Nephron (organoid): ENCODE measurements around the gene OPTN.

ENCODE experiments used
- H3K27ac Mint-ChIP-seq, 3 experiments: 2 replicates each; pipeline ENCODE4 v1.8.0; 2020; ENCODE audit warnings: mixed read lengths in 3 of 3, mild to moderate bottlenecking in 2 of 3, moderate library complexity in 1 of 3
- H3K27me3 Mint-ChIP-seq: 2 replicates; pipeline ENCODE4 v1.8.0; 2021; ENCODE audit warnings: low read depth, mild to moderate bottlenecking, moderate library complexity, mixed read lengths
- H3K36me3 Mint-ChIP-seq: 2 replicates; pipeline ENCODE4 v1.8.0; 2020; ENCODE audit warnings: low read depth, mixed read lengths
- H3K4me1 Mint-ChIP-seq: 2 replicates; pipeline ENCODE4 v1.8.0; 2020; ENCODE audit warnings: mixed read lengths
- H3K4me3 Mint-ChIP-seq, 3 experiments: 2 replicates each; pipeline ENCODE4 v1.8.0; 2020; ENCODE audit warnings: mild to moderate bottlenecking in 3 of 3, mixed read lengths in 3 of 3, moderate library complexity in 2 of 3
- H3K9me3 Mint-ChIP-seq: 2 replicates; pipeline ENCODE4 v1.8.0; 2020; ENCODE audit warnings: mixed read lengths
- CTCF ChIP-seq, 3 experiments: fragments of 200-600 bp; sonication (generic); IDR thresholded peaks; one replicate each; pipeline ENCODE4 v1.5.0; 2021; ENCODE audit warnings: antibody characterized with exemption in 3 of 3; ENCODE audit not compliant: unreplicated experiment in 3 of 3

Gene OPTN

GRCh38 chr10:13062803-13063202 lies 37.2 kb upstream of the OPTN start:
- Mint-ChIP-seq H3K4me1 (no peaks in the 10 kb centered on the region), H3K27me3 (no peaks in the 10 kb centered on the region), H3K27ac (no peak overlapping the region), H3K4me3 (no peak overlapping the region), H3K9me3 (peaks cover 3% of the 10 kb centered on the region), H3K36me3 (no peaks in the 10 kb centered on the region)
- TF ChIP-seq CTCF (IDR thresholded peaks at IDR 0.05; ENCODE audit: unreplicated experiment in 3 of 3), result no peak

- no peaks in the 10 kb centered on the region for H3K4me1 Mint-ChIP-seq
- no peak overlapping the region for H3K4me3 Mint-ChIP-seq
- H3K27ac Mint-ChIP-seq, result no peak overlapping the region
- TF ChIP-seq CTCF (IDR thresholded peaks at IDR 0.05; ENCODE audit: unreplicated experiment in 3 of 3), result no peak
- peaks cover 11% of the 10 kb centered on the region for H3K9me3 Mint-ChIP-seq
- no peaks in the 10 kb centered on the region for H3K36me3 Mint-ChIP-seq
- no peaks in the 10 kb centered on the region for H3K27me3 Mint-ChIP-seq
These were observed 33.4 kb upstream of the OPTN start for GRCh38 chr10:13066527-13066926.

GRCh38 chr10:13067431-13067830 lies 32.5 kb upstream of the OPTN start:
- no peak for TF ChIP-seq CTCF (IDR thresholded peaks at IDR 0.05; ENCODE audit: unreplicated experiment in 3 of 3)
- no peak overlapping the region for H3K27ac Mint-ChIP-seq
- no peak overlapping the region for H3K4me3 Mint-ChIP-seq
- H3K9me3 Mint-ChIP-seq, result peaks cover 18% of the 10 kb centered on the region
- no peaks in the 10 kb centered on the region for H3K27me3 Mint-ChIP-seq
- H3K4me1 Mint-ChIP-seq, result no peaks in the 10 kb centered on the region
- H3K36me3 Mint-ChIP-seq, result no peaks in the 10 kb centered on the region

GRCh38 chr10:13068071-13068470 lies 31.9 kb upstream of the OPTN start:
- Mint-ChIP-seq H3K36me3 (no peaks in the 10 kb centered on the region), H3K9me3 (peaks cover 18% of the 10 kb centered on the region), H3K27ac (no peak overlapping the region), H3K27me3 (no peaks in the 10 kb centered on the region), H3K4me1 (no peaks in the 10 kb centered on the region), H3K4me3 (no peak overlapping the region)
- no peak for TF ChIP-seq CTCF (IDR thresholded peaks at IDR 0.05; ENCODE audit: unreplicated experiment in 3 of 3)

- no peak overlapping the region for H3K27ac Mint-ChIP-seq
- H3K4me1 Mint-ChIP-seq, result no peaks in the 10 kb centered on the region
- H3K27me3 Mint-ChIP-seq, result no peaks in the 10 kb centered on the region
- H3K36me3 Mint-ChIP-seq, result no peaks in the 10 kb centered on the region
- no peak for TF ChIP-seq CTCF (IDR thresholded peaks at IDR 0.05; ENCODE audit: unreplicated experiment in 3 of 3)
- H3K4me3 Mint-ChIP-seq, result no peak overlapping the region
- peaks cover 15% of the 10 kb centered on the region for H3K9me3 Mint-ChIP-seq
These were observed 31.5 kb upstream of the OPTN start for GRCh38 chr10:13068484-13068883.

GRCh38 chr10:13072339-13072738 lies 27.6 kb upstream of the OPTN start:
- H3K4me3 Mint-ChIP-seq, result no peak overlapping the region
- no peaks in the 10 kb centered on the region for H3K4me1 Mint-ChIP-seq
- TF ChIP-seq CTCF (IDR thresholded peaks at IDR 0.05; ENCODE audit: unreplicated experiment in 3 of 3), result no peak
- no peaks in the 10 kb centered on the region for H3K36me3 Mint-ChIP-seq
- peaks cover 15% of the 10 kb centered on the region for H3K9me3 Mint-ChIP-seq
- H3K27me3 Mint-ChIP-seq, result peaks cover 12% of the 10 kb centered on the region
- H3K27ac Mint-ChIP-seq, result no peak overlapping the region
